PC-9 (cell line): ENCODE data around the gene CDKN2C.

Experiments
- CTCF ChIP-seq: fragments of 200-600 bp; sonication (generic); conservative IDR thresholded peaks from 2 replicates; pipeline ENCODE4 v1.6.1; 2017; ENCODE audit warnings: mixed run types, antibody characterized with exemption, mild to moderate bottlenecking, moderate library complexity
- EZH2 ChIP-seq: fragments of 200-600 bp; sonication (generic); IDR thresholded peaks from 2 replicates; pipeline ENCODE4 v1.8.0; 2017; ENCODE audit warnings: antibody characterized with exemption, low read depth

- TF ChIP-seq CTCF (no peak), EZH2 (no peak)
Observed at GRCh38 chr1:51019811-51020210, 49.8 kb downstream of the CDKN2C start.
